SK-N-SH (cell line): ENCODE measurements around the gene NLK. TPM values are rescaled to one million over a fixed set of nuclear protein-coding genes. Genes with fewer than 3 reads are reported as not detected.

Source experiments
- CTCF ChIA-PET: fragments of 300-600, 350-600 bp; formaldehyde crosslinking; extraction: SDS; loops from one replicate; lab custom pipeline; 2021; lab: Yijun Ruan, JAX
- POLR2A ChIA-PET: fragments of 350-600 bp; sonication (Branson Sonifier 250); formaldehyde crosslinking; extraction: SDS; loops from one replicate; lab custom pipeline; 2020; ENCODE audit warnings: antibody characterized with exemption, inconsistent platforms; lab: Yijun Ruan, JAX
- DNase-seq: peaks from one replicate; pipeline ENCODE4 v3.0.0; 2012
- H2AFZ ChIP-seq: fragments of 200-600 bp; sonication (generic); 2 replicates; pipeline ENCODE4 v1.8.1; 2016; ENCODE audit warnings: antibody characterized with exemption, mild to moderate bottlenecking, low read depth
- H3F3A ChIP-seq: fragments of 200-600 bp; sonication (generic); replicated peaks from 2 replicates; pipeline ENCODE3; 2016; ENCODE audit warnings: antibody characterized with exemption, mild to moderate bottlenecking; ENCODE audit not compliant: insufficient read depth
- H3K27ac ChIP-seq, 2 experiments: fragments of 200-500 bp in 1 of 2; fragments of 200-600 bp in 1 of 2; sonication (Bioruptor generic) in 1 of 2; sonication (generic), shearing (Covaris generic) in 1 of 2; 2 replicates each; pipeline versions ENCODE4 v1.5.1 to v1.6.1; 2014 to 2016; ENCODE audit warnings: low read depth in 2 of 2, inconsistent platforms in 1 of 2, low read length in 1 of 2, mild to moderate bottlenecking in 1 of 2, mixed read lengths in 1 of 2
- H3K27me3 ChIP-seq: fragments of 200-600 bp; sonication (generic), shearing (Covaris generic); 2 replicates; pipeline ENCODE4 v1.6.1; 2016; ENCODE audit warnings: mixed run types; ENCODE audit not compliant: insufficient read depth
- H3K36me3 ChIP-seq, 2 experiments: fragments of 200-500 bp in 1 of 2; fragments of 200-600 bp in 1 of 2; sonication (Bioruptor generic) in 1 of 2; sonication (generic) in 1 of 2; replicated peaks in 1 of 2; 2 replicates each; pipeline versions ENCODE3 to v1.5.1; 2014 to 2016; ENCODE audit warnings: low read length in 1 of 2, mild to moderate bottlenecking in 1 of 2; ENCODE audit not compliant: insufficient read depth in 2 of 2, control insufficient read depth in 1 of 2
- H3K4me1 ChIP-seq, 2 experiments: fragments of 200-500 bp in 1 of 2; fragments of 200-600 bp in 1 of 2; sonication (Bioruptor generic) in 1 of 2; sonication (generic), shearing (Covaris generic) in 1 of 2; 2 replicates each; pipeline versions ENCODE4 v1.5.1 to v1.6.1; 2014 to 2016; ENCODE audit warnings: low read depth in 1 of 2, low read length in 1 of 2, mixed run types in 1 of 2; ENCODE audit not compliant: insufficient read depth in 2 of 2, control insufficient read depth in 1 of 2
- H3K4me2 ChIP-seq: fragments of 200-600 bp; sonication (generic), shearing (Covaris generic); 2 replicates; pipeline ENCODE4 v1.6.1; 2017; ENCODE audit warnings: mixed run types
- H3K4me3 ChIP-seq, 2 experiments: fragments of 200-500 bp in 1 of 2; fragments of 200-600 bp in 1 of 2; sonication (Bioruptor generic) in 1 of 2; sonication (generic), shearing (Covaris generic) in 1 of 2; 2 replicates each; pipeline versions ENCODE4 v1.5.1 to v1.8.1; 2014 to 2016; ENCODE audit warnings: low read depth in 2 of 2, inconsistent platforms in 1 of 2, low read length in 1 of 2, mild to moderate bottlenecking in 1 of 2, mixed read lengths in 1 of 2, moderate library complexity in 1 of 2
- H3K79me2 ChIP-seq: fragments of 200-600 bp; sonication (generic); 2 replicates; pipeline ENCODE4 v1.8.1; 2017; ENCODE audit warnings: mild to moderate bottlenecking; ENCODE audit not compliant: insufficient read depth
- H3K9ac ChIP-seq: fragments of 200-600 bp; sonication (generic); 2 replicates; pipeline ENCODE4 v1.6.1; 2017; ENCODE audit warnings: mixed run types
- H3K9me2 ChIP-seq: fragments of 200-600 bp; sonication (generic); 2 replicates; pipeline ENCODE4 v1.6.1; 2017; ENCODE audit warnings: mixed run types
- H3K9me3 ChIP-seq: fragments of 200-600 bp; sonication (generic); 2 replicates; pipeline ENCODE4 v1.6.1; 2017; ENCODE audit warnings: mixed run types, mild to moderate bottlenecking, moderate library complexity
- H4K20me1 ChIP-seq: fragments of 200-600 bp; sonication (generic); 2 replicates; pipeline ENCODE4 v1.6.1; 2017; ENCODE audit warnings: mild to moderate bottlenecking, mixed run types; ENCODE audit not compliant: insufficient read depth
- CTCF ChIP-seq: fragments of 200-600 bp; sonication (generic); IDR thresholded peaks from 2 replicates; pipeline ENCODE4 v1.6.1; 2017; ENCODE audit warnings: antibody characterized with exemption, mild to moderate bottlenecking, moderate library complexity
- ELF1 ChIP-seq: IDR thresholded peaks from 2 replicates; pipeline ENCODE4 v1.4.0; 2012
- EP300 ChIP-seq, 2 experiments: IDR thresholded peaks; 2 replicates each; pipeline versions ENCODE4 v1.4.0 to v1.6.1; 2012; ENCODE audit warnings: borderline replicate concordance in 1 of 2, low read depth in 1 of 2, low read length in 1 of 2
- EZH2phosphoT487 ChIP-seq: fragments of 200-600 bp; sonication (generic); IDR thresholded peaks from 2 replicates; pipeline ENCODE4 v1.6.1; 2017; ENCODE audit warnings: low read depth, mixed run types, mild to moderate bottlenecking, antibody characterized with exemption, moderate library complexity, borderline replicate concordance
- FOXJ3 ChIP-seq: sonication (generic); formaldehyde crosslinking; IDR thresholded peaks from 2 replicates; pipeline ENCODE4 v1.5.1; 2020; ENCODE audit warnings: mild to moderate bottlenecking, missing genetic modification reagents
- FOXM1 ChIP-seq: IDR thresholded peaks from 2 replicates; pipeline ENCODE4 v1.4.0; 2012; ENCODE audit warnings: low read depth, mild to moderate bottlenecking
- GABPA ChIP-seq: IDR thresholded peaks from 2 replicates; pipeline ENCODE4 v1.4.0; 2012; ENCODE audit warnings: low read depth, mild to moderate bottlenecking
- GATA2 ChIP-seq: sonication (generic); formaldehyde crosslinking; IDR thresholded peaks from 2 replicates; pipeline ENCODE4 v1.5.0; 2020; ENCODE audit warnings: mild to moderate bottlenecking, missing genetic modification reagents
- JUND ChIP-seq: IDR thresholded peaks from 2 replicates; pipeline ENCODE4 v1.4.0; 2012
- NRF1 ChIP-seq: IDR thresholded peaks from 2 replicates; pipeline ENCODE4 v1.6.1; 2012; ENCODE audit warnings: low read depth, mild to moderate bottlenecking, low read length
- PBX3 ChIP-seq: IDR thresholded peaks from 2 replicates; pipeline ENCODE4; 2012
- RAD21 ChIP-seq: IDR thresholded peaks from 2 replicates; pipeline ENCODE4 v1.6.1; 2012; ENCODE audit warnings: mild to moderate bottlenecking, low read length
- RCOR1 ChIP-seq: fragments of 150-350 bp; IDR thresholded peaks from 2 replicates; pipeline ENCODE4 v1.6.1; 2017; ENCODE audit warnings: antibody characterized with exemption, low read length
- RFX5 ChIP-seq: IDR thresholded peaks from 2 replicates; pipeline ENCODE4 v1.6.1; 2012; ENCODE audit warnings: mild to moderate bottlenecking, improper control_type of control experiment, low read length
- RXRA ChIP-seq: IDR thresholded peaks from 2 replicates; pipeline ENCODE4 v1.4.0; 2012; ENCODE audit warnings: low read depth, mild to moderate bottlenecking, borderline replicate concordance
- SIN3A ChIP-seq: IDR thresholded peaks from 2 replicates; pipeline ENCODE4 v1.6.1; 2012; ENCODE audit warnings: low read depth, mild to moderate bottlenecking, low read length, moderate library complexity, borderline replicate concordance
- TCF12 ChIP-seq: IDR thresholded peaks from 2 replicates; pipeline ENCODE4 v1.4.0; 2012
- TEAD4 ChIP-seq: IDR thresholded peaks from 2 replicates; pipeline ENCODE4 v1.4.0; 2012; ENCODE audit warnings: mild to moderate bottlenecking, borderline replicate concordance; ENCODE audit not compliant: insufficient read depth
- USF2 ChIP-seq: fragments of 150-350 bp; IDR thresholded peaks from 2 replicates; pipeline ENCODE4 v1.6.1; 2017; ENCODE audit warnings: antibody characterized with exemption, low read length, low read depth, borderline replicate concordance
- ZBTB33 ChIP-seq: IDR thresholded peaks from 2 replicates; pipeline ENCODE4 v1.4.0; 2012; ENCODE audit warnings: low read depth, borderline replicate concordance
- WGBS: methylation state at CpG from one replicate; pipeline ENCODE4 v1.1.6; 2017; ENCODE audit warnings: low lambda C conversion rate; 5-methylcytosine and 5-hydroxymethylcytosine counted together
- polyA plus RNA-seq, 3 experiments: library from polyadenylated mRNA; depleted of rRNA; stranded (reverse); fragments of >200 nt; gene quantifications; 2 replicates each; pipeline ENCODE4 v1.2.3, GENCODE V29; 2012

The NLK gene
- polyA plus RNA-seq, 1 of the 3 experiments (the other 2 are of a cell fraction): 12.3 TPM

GRCh38 chr17:28078341-28079229, 36.1 kb downstream of the NLK start:
- Histone ChIP-seq H3K4me2 (no peak overlapping the region), H3K27me3 (no peaks in the 10 kb centered on the region), H3K9me3 (no peaks in the 10 kb centered on the region), H3K4me3 (no peak overlapping the region), H3K4me1 (peaks cover 5 to 14% of the 10 kb centered on the region in 2 experiments; a peak in 3 of 4 replicates), H3K9ac (no peak overlapping the region), H3F3A (peaks cover 12% of the 10 kb centered on the region), H3K79me2 (peaks cover 100% of the 10 kb centered on the region), H4K20me1 (peaks cover 43% of the 10 kb centered on the region), H3K9me2 (no peaks in the 10 kb centered on the region), H3K27ac (no peak overlapping the region), H3K36me3 (peaks cover 0 to 6% of the 10 kb centered on the region in 2 experiments), H2AFZ (no peak overlapping the region)
- TF ChIP-seq JUND (no peak), PBX3 (no peak), TEAD4 (no peak), RAD21 (no peak), TCF12 (no peak), FOXJ3 (CRISPR knock-in tag) (no peak), CTCF (no peak), EP300 (IDR thresholded peaks at IDR 0.05; ENCODE audit: borderline replicate concordance in 1 of 2, low read depth in 1 of 2, low read length in 1 of 2) (no peak)
- WGBS: 94% methylated on average over 3 of the region's 3 CpGs
- ChIA-PET CTCF (interaction anchor here (0.6 to 1.4 kb wide), 2 partner anchors 46 to 424 kb away, joined by 3 read pairs; no protein-coding TSS in a partner anchor), POLR2A (no interaction called here)
- DNase-seq: no peak

- Histone ChIP-seq H3K27ac (peak overlapping the region in 1 of 2 experiments; percentile 52; a peak in 1 of 4 replicates), H3K9me3 (no peaks in the 10 kb centered on the region), H3K79me2 (peaks cover 99% of the 10 kb centered on the region), H3K27me3 (no peaks in the 10 kb centered on the region), H3F3A (peaks cover 22% of the 10 kb centered on the region), H3K4me1 (peaks cover 3 to 14% of the 10 kb centered on the region in 2 experiments; a peak in 3 of 4 replicates), H3K9me2 (no peaks in the 10 kb centered on the region), H3K4me3 (no peak overlapping the region), H3K36me3 (peaks cover 0 to 6% of the 10 kb centered on the region in 2 experiments), H2AFZ (no peak overlapping the region), H3K4me2 (no peak overlapping the region), H4K20me1 (peaks cover 32% of the 10 kb centered on the region), H3K9ac (no peak overlapping the region)
- POLR2A ChIA-PET: no interaction called here
- no peak for DNase-seq
- 97% methylated on average over 2 of the region's 2 CpGs for WGBS
- CTCF ChIA-PET: interaction anchor here (0.9 to 2.0 kb wide), 2 partner anchors 13 to 171 kb away, joined by 3 to 5 read pairs; no protein-coding TSS in a partner anchor
- TF ChIP-seq ZBTB33 (no peak), USF2 (no peak), GATA2 (no peak), RCOR1 (no peak), RFX5 (no peak), ELF1 (no peak), RXRA (no peak), EP300 (IDR thresholded peaks at IDR 0.05; ENCODE audit: borderline replicate concordance in 1 of 2, low read depth in 1 of 2, low read length in 1 of 2) (no peak), TEAD4 (no peak), RAD21 (no peak), NRF1 (no peak), FOXM1 (no peak), GABPA (no peak), SIN3A (no peak), EZH2phosphoT487 (no peak)
These were observed 39.0 kb downstream of the NLK start for GRCh38 chr17:28081467-28081866.
